ENCODE measurements around the gene RNF44.

DNA sequence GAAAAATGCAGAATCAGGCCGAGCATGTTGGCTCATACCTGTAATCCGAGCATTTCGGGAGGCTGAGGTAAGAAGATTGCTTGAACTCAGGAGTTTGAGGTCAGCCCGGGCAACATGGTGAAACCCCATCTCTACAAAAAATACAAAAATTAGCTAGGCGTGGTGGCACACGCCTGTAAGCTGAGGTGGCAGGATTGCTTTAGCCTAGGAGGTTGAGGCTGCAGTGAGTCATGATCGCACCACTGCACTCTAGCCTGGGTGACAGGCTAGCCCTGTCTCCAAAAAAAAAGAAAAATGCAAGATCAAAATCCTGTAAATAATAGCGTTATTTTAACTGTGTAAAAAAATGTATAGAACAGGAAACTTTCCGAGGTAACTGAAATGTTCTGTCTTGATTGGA, 39.4 kb downstream of the RNF44 start:
- TF ChIP-seq, protein P1, sequence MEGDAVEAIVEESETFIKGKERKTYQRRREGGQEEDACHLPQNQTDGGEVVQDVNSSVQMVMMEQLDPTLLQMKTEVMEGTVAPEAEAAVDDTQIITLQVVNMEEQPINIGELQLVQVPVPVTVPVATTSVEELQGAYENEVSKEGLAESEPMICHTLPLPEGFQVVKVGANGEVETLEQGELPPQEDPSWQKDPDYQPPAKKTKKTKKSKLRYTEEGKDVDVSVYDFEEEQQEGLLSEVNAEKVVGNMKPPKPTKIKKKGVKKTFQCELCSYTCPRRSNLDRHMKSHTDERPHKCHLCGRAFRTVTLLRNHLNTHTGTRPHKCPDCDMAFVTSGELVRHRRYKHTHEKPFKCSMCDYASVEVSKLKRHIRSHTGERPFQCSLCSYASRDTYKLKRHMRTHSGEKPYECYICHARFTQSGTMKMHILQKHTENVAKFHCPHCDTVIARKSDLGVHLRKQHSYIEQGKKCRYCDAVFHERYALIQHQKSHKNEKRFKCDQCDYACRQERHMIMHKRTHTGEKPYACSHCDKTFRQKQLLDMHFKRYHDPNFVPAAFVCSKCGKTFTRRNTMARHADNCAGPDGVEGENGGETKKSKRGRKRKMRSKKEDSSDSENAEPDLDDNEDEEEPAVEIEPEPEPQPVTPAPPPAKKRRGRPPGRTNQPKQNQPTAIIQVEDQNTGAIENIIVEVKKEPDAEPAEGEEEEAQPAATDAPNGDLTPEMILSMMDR (conservative IDR thresholded peaks at IDR 0.05), result no peak
- no peak for TF ChIP-seq ZFX (IDR thresholded peaks at IDR 0.05)
